ENCODE data around the gene ZSCAN16.

Gene ZSCAN16

DNA sequence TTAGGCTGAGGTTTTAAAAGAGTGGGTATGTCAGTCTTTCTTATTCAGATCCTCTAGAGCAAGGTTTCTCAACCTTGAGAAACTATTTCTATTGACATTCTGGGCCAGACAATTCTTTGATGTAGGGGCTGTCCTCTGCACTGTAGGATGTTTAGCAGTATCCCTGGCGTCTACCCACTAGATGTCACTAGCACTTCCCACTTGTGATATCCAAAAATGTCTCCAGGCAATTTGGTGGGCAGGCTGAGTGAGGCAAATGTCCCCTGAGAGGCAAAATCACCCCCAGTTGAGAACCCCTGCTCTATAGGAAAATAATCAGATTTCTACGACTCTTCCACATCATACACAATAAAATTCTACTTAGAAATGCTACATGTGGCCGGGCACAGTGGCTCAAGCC is 9.6 kb downstream of the ZSCAN16 start:
- peak; percentile 62 for DNase-seq (ENCODE audit: low spot score)

- no peak for DNase-seq (ENCODE audit: low spot score)
Measured at GRCh38 chr6:28134716-28135115, 10.3 kb downstream of the ZSCAN16 start.

DNA sequence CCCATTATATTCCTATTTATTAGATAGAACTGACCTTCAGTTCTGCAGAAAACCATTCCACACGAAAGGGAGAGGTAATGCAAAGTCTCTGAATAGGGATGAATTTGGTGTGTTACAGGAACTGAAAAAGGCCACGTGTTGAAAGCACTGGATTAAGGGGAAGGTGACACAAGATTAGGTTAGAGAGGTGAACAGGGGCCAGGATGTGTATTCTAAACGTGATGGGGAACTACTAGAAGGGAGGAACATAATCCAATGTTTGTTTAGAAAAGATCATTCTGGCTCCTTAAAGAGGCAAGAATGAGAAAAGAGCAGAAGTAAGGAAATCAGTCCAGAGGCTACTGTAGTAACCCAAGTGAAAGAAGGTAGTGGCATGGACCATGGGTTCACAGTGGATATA is 11.0 kb downstream of the ZSCAN16 start:
- peak; percentile 30 for DNase-seq (ENCODE audit: low spot score)

- peak; percentile 91 for DNase-seq (ENCODE audit: low spot score)
Measured at GRCh38 chr6:28136585-28137504, 12.4 kb downstream of the ZSCAN16 start.

GRCh38 chr6:28137505-28137981 is 13.1 kb downstream of the ZSCAN16 start:
- DNase-seq (ENCODE audit: low spot score): peak; percentile 68

- no peak for DNase-seq (ENCODE audit: low spot score)
Measured at GRCh38 chr6:28139860-28140543, 15.6 kb downstream of the ZSCAN16 start.

DNA sequence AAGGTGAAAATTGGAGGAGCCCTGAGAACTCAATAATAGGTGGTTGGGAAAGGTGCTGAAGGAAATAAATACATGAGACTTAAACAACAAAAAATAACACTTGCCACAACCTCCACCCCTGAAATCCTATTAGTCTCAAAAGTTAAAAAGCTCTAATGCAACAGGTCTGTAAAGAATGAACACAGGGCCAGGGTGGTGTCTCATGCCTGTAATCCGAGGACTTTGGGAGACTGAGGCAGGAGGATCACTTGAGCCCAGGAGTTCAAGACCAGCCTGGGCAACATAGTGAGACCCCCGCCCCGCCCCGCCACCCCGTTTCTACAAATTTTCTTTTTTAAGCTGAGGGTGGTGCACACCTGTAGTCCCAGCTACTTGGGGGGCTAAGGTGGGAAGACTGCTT is 16.2 kb downstream of the ZSCAN16 start:
- no peak for DNase-seq (ENCODE audit: low spot score)

DNA sequence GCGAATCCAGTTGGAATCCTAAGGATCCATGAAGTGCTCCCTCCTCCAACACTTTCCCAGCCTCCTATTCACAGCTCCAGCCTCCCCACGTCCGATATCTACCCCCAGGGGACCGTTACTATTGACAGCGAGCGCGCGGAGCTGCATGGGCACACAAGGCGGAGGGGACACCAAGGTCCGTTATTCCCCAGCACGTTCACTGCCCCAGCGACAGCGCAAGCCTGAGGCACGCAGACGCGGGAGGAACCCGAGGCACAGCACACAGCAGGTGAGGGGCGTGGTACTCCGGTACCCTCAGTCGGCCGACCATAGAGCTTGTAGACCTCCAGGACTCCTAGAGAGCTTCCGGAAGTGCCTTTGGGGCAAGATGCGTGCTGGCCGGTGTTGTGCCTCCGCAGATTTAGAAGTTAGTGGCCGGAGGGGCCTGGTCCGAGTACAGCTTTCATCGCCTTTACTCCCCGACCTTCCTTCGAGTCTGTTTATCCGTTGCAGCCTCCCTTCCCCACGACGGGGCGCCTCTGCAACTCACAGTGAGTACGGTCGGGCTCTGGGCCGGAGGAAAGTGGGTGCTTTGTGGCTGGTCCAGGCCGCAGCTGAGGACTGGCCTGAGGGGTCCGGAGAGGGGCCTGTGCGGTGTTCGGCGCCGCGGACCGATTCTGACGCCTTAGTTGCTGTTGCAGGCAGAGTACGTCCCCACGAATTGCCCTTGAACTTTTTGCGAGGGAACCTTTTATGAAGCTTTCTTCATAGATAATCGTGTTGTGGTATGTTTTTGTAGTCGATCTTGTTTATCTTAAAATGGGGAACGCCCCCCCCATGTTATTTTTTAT is 17.3 kb downstream of the ZSCAN16 start, which contains the start of gene ZKSCAN8:
Gene ZKSCAN8, plus strand, starts transcription at position 384 of the 830 bp plus-strand sequence. CDS start 6,525 bp downstream, outside the sequence.
- DNase-seq (ENCODE audit: low spot score): peak; percentile 93

GRCh38 chr6:28142446-28142845 is 18.0 kb downstream of the ZSCAN16 start:
- no peak for DNase-seq (ENCODE audit: low spot score)

GRCh38 chr6:28145231-28145630 is 20.8 kb downstream of the ZSCAN16 start:
- no peak for DNase-seq (ENCODE audit: low spot score)

DNA sequence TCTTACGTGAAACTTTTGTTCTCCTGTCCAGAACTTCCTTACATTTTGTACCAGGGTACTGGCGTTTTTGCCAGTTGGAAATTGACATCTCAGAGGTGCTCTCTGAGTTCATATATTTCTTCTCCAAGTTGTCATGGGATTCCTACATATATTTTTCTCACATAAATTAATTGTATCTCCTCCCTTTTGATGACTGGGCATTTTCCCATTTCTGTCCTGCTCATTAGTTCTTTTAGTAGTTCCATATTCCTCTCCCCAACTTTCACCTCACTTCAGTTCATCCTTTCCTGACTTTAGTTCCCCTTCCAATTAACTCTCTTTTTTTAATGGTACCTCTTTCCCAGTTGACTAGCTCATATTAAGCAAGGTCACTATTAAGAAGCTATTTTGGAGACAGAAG is 28.1 kb downstream of the ZSCAN16 start:
- no peak for DNase-seq (ENCODE audit: low spot score)

DNA sequence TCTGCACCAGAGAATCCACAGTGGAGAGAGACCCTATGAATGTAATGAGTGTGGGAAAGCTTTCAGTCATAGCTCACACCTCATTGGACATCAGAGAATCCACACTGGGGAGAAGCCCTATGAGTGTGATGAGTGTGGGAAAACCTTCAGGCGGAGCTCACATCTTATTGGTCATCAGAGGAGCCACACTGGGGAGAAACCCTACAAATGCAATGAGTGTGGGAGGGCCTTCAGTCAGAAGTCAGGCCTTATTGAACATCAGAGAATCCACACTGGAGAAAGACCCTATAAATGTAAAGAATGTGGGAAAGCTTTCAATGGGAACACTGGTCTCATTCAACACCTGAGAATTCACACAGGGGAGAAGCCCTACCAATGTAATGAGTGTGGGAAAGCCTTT is 29.1 kb downstream of the ZSCAN16 start:
- no peak for DNase-seq (ENCODE audit: low spot score)

- DNase-seq (ENCODE audit: low spot score): no peak
Measured at GRCh38 chr6:28154357-28154756, 29.9 kb downstream of the ZSCAN16 start.

DNA sequence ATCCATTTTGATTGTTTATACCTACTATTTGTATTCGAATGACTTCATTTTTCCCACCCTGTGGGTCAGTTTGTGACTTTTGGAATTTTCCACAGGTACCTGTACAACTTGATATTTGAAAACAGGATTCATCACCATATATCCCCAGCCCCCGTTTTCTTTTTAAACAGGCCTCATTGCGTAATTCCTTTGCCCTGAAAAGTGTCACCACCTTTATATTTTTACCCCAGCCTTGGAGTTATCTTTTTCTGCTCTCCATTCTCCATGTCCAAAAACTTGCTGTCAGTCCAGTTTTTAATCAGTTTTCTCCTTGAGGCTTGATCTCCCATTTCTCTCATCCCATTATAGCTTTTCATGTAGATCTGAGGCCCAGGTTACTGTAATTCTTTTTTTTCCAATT is 33.9 kb downstream of the ZSCAN16 start:
- DNase-seq (ENCODE audit: low spot score): no peak

DNA sequence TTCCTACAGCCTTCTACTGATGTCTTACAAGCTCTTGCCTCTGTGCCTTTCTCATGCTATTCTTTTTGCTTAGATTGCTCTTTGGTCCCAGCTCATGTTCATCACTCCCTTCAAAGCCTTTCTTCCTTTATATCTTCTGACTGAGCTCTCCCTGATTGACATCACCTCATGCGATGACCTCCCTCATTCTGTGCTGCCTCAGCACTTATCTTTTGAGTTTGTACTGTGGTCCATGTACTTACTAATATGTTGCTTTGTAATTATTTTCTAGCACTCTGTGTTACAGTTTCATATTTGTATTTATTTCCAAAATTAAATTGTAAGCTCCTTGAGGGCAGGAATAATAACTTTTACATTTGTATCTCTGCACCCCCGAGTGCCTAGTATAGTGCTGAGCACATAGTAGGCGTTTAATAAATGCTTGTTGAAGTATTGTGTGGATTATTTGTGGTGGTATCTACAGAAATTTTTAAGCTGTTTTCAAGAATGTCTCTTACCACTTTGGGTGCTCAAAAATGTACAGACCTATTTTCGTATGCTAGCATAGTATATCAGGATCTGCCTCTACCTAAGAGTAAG is 34.7 kb downstream of the ZSCAN16 start:
- no peak for DNase-seq (ENCODE audit: low spot score)

GRCh38 chr6:28160233-28160632 is 35.8 kb downstream of the ZSCAN16 start:
- DNase-seq (ENCODE audit: low spot score): no peak

DNA sequence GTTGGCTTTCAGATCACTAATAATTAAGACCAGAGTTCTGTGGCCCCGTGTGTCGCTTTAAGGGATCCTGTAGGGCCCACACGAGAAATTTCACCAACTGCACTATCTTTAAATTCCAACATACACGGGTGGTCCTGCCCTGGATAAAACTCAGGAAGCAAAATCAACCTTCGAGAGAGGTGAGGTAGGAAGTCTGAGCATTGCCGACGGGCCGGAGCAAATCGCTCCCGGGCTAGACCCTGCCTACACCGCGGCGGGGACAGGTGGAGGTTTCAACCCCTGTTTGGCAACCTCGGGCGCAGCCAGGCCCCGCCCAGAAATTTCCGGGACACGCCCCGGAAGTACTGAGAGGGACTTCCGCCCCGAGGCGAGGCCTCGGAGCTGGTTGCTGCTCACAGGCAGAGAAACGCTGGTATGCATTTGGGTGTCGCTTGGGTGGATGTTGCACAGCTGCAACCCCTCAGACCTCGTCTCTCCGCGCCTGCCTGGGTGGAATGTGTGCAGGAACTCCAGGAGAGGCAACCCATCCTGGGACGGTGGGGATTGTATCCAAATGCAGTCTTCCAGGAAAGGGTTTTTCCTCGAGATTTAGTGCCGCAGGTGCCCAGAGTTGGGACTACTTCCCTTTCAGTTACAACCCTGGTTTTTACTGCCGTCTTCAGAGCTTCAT is 37.1 kb downstream of the ZSCAN16 start:
- no peak for DNase-seq (ENCODE audit: low spot score)

DNA sequence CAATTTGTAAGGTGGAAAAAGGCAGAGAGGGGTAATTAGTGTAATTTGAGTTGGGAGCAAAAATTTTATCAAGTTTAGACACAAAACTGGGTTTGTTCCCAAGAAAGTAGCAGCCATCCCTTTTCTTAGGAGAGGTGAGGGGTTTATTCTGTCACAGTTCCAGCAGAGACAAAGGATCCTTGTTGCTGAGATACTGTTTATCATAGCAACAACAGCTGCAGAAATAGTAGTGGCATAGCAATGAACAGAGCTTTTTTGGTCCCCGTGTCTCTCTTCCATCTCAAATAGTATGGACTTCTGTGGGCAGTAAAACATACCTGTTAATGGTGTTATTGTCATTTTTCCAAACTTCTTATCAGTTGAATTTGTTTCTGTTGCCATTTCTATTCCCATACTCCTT is 41.2 kb downstream of the ZSCAN16 start:
- no peak for DNase-seq (ENCODE audit: low spot score)

DNA sequence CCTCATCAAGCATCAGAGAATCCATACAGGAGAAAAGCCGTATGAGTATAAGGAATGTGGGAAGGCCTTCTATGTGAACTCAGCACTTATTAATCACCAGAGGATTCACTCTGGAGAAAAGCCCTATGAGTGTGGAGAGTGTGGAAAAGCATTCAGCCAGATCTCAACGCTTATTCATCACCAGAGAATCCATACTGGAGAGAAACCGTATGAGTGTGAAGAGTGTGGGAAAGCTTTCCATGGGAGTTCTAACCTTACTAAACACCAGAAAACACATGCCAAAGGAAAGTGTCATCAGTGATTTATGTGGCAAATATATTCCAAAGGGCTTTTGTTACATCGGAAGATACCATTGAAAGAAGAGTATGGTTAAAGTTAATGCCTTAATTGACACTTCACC is 42.7 kb downstream of the ZSCAN16 start:
- no peak for DNase-seq (ENCODE audit: low spot score)

GRCh38 chr6:28167926-28168325 is 43.5 kb downstream of the ZSCAN16 start:
- DNase-seq (ENCODE audit: low spot score): no peak

GRCh38 chr6:28171271-28171670 is 46.9 kb downstream of the ZSCAN16 start:
- DNase-seq (ENCODE audit: low spot score): no peak

Data from NAMALWA (cell line).